Left hindlimb (tissue), 1 donor: Measurements from ENCODE around the gene MDH1B.
"Not testable (repeated sequence)": the region's sequence is repeated elsewhere in the genome, so short reads cannot be mapped to it uniquely, and the experiment has no call there.

Experiments used
- DNase-seq: peaks from one replicate; pipeline ENCODE4 v3.0.0-alpha.2; 2018

Gene MDH1B

DNA sequence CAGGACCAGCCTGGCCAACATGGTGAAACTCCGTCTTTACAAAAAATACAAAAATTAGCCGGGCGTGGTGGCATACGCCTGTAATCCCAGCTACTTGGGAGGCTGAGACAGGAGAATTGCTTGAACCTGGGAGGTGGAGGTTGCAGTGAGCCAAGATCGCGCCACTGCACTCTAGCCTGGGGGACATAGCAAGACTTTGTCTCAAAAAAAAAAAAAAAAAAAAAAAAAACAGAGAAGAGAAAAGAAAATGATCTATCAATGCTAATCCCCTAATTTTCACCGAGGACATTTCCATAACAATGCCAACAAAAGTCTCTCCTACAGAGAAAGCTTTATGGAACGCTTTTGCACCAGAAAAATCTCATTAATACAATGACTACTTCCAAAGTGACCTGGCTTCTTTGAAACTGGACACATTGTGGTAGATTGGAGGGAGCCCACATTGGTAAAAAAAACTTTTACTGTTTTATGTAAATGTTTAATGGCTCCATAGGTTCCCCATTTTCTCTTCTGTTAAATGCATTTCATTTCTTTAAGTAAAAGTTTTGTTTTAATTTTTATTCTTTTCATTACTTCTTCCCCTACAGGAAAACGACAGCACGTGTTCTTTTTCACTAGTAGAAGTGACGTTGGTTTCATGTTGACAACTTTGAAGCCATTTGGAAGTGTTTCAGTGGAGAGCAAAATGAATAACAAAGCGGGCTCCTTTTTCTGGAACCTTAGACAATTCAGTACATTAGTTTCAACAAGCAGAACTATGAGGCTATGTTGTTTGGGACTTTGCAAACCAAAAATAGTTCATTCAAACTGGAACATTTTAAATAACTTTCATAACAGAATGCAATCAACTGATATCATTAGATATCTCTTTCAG lies 1.2 kb upstream of the MDH1B start:
- no peak for DNase-seq

DNA sequence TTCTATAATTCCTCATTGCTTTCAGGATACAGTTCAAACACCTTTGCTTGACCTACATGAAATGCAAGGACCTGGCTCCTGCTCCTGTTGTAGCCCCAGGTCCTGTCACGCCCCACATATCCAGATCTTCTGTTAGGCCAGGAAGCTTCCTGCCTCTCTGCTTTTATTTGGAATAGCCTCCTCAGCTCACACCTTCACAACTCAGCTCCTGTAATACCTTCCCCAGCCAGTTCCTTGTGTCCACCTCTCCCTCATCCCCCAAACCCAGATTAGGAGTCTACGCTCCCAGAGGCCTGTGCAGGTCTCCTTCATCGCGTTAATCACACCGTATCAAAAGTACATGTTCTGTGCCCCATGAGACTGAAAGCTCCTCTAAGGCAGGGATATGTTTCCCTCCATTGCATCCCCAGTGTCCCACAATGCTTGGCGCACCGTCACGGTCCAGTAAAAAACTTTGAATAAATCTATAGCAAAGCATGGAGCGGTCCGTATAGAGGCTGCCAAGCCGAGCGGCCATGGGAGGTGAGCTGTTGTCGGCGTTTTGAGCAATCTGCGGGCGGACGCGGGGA lies 371 bp downstream of the MDH1B start:
- DNase-seq: no peak

DNA sequence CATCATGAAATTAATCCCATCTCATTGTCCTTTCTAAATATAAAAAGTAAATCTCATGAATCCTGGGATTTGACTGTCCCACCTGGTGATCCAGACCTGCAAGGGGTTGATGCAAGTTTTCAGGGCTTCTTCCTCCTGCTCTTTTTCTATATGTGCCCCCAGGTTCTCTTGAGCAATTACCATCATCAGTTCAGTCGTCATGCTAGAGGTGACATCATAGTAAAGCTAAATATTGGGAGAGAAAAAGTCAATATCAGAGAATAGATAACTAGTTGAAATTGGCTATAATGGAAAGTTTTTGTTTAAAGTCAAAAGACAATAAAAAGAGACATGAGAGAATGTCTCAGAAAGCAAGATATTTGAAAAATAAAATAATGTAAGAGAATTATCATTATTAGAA lies 8.3 kb downstream of the MDH1B start:
- DNase-seq: no peak

DNA sequence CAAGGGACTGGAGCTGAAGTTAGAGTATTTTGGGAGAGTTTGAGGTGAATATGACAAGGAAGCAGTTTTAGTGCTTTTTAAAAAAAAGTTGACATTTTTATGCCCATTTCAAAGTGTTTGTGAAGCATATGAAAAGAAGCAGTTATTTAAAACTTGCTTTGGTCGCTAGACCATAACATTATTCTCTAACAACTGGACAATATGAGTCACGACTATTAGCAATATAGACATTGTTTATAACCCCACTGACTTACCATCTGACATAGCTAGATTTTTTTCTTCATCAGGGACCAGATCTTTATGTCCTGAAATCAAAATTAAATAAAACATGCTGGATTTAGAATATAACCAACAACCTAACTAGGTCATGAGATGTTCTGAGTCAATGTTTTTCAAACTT lies 24.3 kb downstream of the MDH1B start:
- no peak for DNase-seq

DNA sequence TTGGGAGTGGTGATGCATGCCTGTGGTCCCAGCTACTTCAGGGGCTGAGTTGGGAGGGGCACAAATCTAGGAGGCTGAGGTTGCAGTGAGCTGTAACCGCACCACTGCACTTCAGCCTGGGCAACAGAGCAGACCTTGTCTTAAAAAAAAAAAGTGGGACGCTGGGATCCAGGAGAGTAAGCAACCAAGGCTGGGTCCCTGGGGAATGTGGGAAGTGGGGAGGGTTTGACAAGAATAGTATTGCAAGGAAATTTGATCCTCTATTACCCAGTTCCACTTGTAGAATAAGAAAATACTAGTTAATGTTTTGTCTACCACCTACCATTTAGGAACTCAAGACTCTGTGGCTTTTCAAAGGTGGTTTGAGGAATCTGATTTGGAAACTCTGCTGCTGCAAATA lies 25.9 kb downstream of the MDH1B start:
- no peak for DNase-seq

DNA sequence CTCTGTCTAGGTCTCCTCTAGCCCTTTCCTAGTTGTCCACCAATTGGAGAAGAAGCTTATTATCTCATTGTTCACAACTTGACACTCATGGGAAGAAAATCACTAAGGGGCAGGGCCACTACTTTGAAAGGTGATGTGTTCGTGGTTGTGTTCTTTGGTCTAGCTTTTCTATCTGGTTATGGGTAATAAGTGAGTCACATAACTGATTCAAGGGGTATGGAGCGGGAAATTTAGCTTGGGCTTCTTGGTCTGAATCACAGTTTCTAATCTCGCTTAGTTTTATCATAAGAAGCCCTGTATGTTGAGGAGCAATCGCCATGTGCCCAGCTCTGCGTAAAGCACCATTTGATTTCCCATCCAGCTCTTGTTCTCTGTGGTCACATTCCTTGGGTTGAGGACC lies 28.2 kb downstream of the MDH1B start:
- DNase-seq: no peak

DNA sequence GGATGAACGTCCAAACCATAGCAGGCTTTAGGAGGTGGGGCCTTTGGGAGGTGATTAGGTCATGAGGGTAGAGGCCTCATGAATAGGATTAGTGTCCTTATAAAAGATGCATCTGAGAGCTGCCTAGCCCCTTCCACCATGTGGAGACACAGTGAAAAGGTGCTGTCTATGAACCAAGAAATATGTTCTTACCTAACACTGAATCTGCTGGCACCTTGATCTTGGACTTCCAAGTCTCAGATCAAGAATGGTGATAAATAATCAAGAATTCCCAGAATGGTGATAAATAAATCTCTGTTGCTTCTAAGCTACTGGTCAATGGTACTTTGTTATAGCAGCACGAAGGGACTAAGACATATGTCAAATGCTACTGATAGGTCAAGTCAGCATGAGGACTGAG lies 31.8 kb downstream of the MDH1B start:
- no peak for DNase-seq

DNA sequence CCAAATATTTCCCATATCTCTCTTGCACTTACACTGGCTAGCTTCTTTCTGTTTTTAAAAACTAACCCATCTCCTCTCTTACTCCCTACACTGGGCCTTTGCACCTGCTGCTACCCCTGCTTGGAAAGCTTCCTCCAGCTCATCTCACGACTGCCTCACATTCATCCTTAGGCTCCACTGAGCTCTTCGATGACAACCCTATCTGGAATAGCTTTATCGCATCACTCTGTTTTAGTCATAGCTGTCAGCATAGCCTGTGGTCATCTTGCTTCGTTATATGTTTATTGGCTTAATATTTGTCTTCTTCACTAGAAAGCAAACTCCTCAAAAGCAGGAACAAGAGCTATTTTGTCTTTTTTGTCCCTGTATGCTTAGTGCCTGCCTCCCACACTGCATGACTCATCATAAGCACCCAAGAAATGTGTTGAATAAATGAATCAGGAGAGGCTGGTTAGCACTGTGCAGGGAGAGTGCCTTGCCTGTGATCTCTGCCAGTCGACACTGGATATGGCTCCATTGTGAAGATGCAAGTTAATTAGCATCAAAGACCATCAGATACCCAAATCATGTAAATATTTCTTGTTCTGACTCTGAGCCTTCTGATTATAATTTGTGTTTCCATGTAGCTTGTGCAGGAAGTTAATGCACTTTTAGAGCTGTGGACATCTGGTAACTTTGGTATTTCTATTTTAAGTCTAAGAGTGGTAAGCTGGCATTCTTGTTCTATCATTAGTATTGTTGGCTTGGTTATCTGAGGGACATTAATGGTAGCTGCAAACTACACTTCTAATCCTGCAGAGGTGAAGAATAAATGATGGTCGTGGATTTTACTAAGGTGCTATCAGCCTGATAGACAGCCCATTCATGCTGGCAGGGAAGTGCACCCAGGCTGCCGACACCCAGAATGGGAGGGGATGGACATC lies 36.6 kb downstream of the MDH1B start:
- DNase-seq: no peak

DNA sequence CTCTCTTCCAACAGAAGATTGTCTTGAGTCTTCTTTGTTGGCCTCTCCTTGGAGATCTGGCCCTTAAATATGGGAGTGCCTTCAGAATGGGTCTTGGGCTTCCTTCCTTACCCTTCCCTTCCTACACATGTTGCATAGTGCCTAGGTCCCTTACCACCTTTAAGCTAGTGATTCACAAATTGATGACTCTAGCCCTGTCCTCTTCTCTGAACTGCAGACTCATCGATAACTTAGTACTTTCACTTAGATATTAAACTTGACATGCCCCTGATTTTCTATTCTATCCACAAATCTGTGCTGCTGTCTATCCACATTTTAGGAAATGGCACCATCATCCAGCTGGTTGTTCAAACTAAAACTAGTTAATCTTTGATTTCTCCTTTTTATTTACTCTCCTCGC lies 37.8 kb downstream of the MDH1B start:
- DNase-seq: no peak

DNA sequence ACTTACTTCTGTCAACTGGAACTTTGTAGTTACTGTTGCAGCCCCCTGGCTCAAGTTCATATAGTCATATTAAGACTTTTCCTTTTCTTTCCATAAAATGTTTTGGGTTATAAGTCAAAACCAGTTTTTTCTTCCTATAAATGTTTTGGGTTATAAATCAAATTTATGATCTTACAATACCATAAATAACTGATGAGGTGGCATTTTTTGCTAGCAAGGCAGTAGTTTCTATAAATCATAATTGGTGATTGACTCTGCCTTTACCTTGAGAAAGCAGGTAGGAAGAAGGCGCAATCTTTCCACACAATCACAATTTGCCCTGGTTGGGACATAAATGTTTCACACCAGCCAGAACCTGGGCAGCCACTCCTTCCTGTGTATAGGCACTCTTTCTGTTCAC lies 41.8 kb downstream of the MDH1B start:
- no peak for DNase-seq

DNA sequence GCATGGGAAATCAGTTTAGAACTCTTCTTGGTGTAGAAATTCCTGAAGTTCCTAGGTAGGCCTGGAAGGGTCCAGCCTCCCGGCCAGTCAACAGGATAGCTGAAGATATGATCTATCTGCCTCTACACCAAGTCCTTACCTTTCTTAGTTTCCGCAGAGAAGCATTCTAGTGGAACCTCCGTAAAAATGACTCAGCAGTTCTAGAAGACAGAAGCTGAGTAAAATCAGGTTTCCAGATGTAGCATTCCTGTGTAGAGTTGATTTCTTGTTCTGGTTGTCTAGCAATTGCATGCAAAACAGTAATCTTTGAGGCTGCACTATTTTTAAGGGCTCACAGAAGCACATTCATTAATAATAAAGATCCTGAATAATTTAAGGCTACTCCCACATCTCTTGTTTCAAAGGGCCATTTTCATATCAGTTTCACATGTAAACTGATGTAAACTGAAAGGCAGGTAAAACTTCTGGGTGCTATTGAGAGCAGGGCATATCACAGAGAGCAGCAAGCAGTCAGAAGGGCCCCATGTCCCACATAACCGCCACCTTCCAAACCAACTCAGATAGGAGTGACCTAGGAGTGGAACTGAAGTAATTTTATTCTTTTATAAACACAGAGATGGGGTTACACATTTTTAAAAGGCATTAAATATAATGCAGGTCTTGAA lies 43.7 kb downstream of the MDH1B start:
- no peak for DNase-seq

DNA sequence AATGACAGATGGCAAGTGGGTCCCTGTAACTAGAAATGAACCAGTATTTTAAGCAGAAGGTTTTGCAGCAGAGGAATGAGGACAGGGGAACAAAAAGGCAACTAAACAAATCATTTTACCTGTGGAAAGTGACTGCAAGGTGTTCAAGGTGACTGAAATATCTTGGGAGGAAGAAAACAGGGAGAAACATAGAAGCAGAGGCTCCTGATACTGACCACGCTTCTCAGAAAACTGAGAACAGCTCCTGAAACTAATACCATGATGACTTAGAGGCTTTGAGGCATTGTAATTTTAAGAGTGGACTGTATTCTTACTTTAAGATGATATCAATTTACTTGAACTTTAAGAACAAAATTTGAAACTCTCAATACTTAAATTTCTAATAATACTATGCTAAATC lies 46.8 kb downstream of the MDH1B start, which contains the start of gene DYTN:
TSS of gene DYTN (minus strand) at position 101 of the 400 bp plus-strand sequence. CDS start 117 bp downstream, outside the sequence.
- no peak for DNase-seq

DNA sequence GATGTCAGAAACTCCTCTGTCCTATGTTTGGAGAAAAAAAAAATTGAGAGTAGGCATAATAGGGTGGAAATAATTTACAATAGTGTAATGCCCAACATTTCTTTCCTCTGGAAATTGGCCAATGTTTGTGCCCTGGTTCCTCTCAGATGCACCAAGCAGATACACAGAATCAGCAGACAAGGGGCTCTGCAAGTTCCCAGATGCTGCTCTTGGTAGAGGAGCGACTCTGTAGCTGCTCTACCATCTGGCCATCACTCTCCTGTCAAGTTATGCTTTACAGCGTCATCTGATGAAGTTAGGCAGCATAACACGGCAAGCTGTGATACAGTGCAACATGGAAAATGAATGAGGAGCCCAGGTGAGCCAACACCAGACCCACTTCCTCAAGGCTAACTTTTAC lies 48.5 kb downstream of the MDH1B start:
- no peak for DNase-seq

DNA sequence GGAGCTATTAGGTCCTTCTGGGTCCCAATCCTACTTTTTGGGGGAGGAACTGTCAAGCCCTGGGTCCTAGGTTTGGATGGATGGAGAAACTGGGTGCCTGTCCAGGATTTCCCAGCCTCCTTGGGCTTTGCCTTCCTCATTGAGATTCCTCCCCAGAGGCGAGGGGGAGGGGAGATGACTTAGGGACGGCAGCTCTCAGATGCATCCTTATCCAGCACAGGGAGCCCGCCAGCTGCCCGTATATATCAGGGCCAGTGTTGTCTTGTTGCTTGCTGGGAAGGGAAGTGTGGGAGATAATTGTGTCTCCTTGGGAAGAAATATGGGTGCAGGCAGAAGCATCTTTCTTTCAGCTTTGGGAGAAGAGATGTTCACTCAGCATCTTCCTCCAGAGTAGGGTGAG lies 49.9 kb downstream of the MDH1B start:
- not testable (repeated sequence) for DNase-seq

DNA sequence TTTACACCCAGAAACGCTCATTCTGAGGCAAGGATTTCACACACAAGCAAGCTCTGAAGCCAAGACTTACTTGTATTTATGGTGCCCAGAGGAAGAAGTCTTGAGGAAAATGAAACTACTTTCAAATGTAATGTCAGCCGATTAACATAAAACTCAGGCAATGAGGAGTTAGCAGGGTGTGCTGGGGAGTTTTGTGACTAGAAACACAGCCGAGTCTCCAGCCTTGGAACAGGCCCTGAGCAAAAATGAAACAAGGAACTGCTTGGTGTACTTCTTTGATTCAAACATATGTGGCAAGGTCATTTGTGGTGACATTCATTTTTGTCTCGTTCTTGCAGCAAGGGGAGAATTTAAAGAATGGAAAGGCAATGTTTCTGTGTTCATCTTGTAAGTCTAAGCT lies 51.4 kb downstream of the MDH1B start:
- DNase-seq: no peak

DNA sequence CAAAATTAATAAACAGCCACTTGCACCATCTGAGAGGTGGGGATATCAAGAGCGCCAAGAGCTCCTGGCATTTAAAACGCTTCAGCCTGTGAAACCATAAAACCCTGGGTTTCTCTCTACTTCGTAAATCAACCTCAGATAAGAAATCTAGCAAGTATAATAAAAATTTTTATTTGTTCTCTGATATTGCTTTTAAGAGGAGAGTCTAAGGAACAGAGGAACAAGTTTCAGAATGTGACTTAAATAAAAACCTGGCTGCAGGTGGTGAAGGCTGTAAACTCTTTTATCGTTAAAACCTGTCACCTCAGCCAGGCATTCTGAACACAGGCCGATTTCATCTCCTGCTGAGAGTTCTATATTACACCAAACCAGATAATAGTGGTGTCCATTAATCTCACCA lies 56.8 kb downstream of the MDH1B start:
- no peak for DNase-seq

DNA sequence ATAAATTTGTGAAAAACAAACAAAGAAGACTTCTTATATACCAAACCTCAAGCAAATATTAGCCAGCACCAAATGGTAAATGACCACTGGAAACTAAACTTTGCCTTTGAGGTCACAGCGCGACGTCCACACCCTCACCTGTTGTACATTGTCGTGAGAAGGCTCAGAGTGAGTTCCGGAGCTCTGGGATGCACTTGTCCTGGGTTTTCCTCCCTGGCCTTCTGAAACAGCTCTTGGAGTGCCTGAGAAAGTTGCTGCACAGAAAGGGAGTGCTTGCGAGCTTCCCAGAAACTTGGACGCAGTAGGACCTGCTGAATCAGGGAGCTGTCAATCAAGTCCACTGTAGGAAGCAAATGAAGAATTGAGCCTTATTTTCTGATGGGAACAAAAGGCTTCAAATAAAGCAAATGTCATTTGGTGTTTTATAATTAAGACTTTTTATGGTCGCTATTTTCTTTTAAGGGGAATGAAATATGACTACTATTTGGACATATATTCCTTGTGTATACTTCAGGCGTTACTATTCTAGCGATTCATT lies 57.9 kb downstream of the MDH1B start:
- DNase-seq: no peak

DNA sequence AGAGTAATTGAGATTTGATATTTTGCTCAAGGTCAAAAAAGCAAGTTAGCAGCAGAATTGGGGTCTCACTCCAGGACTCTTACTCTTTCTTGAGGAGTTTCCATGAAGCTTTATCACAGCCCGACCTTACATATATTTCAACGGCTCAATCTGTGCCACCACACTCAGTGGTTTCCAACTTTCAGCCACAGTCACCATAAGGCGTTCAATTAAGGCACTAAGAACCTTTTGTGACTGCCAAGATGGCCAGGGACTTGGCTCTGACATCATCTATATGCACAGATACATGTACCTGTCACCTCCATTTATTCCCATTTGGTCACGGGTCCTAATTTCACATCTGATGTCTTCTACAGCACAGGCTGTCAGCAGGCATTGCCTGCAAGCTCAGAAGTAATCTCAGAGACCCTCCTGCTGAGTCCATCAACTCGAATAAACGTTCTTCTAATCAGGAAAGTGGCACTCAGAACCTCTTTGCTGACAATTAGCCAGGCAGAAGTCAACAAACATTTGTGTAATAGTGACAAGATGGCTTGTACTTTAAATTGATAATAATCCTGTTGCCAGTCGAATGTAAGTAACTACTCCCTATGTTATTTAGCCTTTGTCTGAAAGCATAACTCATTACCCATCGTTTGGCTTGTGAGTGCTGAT lies 63.0 kb downstream of the MDH1B start:
- no peak for DNase-seq

DNA sequence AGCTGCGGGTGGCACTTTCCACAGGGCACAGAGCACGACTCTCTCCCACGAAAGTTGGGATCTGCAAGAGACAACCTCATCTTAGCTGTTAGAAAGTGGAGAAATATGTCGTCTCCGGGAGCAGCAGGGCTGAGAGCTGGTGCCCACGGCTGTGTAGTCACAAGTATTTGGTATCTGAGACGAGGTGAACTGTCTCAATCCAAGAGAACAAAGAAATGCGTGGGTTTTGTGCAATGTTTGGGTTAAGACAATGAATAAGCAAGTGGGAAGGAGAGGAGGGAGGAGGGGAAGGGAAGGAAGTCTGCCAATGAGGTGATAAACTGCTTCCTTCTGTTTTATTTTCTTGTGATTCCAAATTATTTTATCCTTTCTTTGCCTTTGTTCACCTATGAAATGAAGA lies 65.0 kb downstream of the MDH1B start:
- DNase-seq: no peak

DNA sequence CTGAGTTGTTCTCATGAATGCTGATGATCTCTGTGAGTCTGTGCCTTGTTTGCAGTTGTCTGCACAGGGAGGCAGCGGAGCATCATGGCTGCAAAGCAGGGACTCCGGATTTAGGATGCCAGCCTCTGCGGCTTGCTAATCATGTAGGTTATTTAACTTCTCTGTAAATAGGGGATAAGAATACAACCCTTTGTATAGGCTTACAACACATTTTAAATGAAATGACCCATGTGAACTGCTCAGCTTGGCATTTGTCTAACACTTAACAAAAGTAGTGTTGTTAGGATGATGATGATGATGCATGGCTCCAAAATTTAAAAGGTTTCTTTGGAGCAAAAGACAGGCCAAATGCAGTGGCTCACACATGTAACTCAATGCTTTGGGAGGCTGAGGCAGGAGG lies 66.3 kb downstream of the MDH1B start:
- no peak for DNase-seq

DNA sequence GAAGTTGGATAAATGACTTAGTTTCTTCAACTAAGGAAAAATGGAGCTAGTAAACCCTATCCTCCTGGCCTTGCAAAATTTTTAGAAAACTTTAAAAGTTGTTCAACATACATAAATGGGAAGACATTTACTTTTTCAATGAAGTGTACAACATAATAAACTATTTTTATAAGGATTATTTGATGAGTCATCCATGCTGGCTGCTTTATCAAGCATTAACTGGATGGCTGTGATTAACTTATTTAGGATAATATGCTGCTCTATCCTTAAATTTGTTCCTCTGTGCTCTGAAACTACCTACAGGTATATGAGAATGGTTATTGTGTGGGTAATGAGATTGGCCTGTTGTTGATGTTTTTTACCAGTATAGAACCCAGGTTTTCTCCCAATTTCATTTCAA lies 68.2 kb downstream of the MDH1B start:
- DNase-seq: no peak
